HCT116 (cell line): ENCODE results near the gene HYAL2. TPM values are rescaled to one million over a fixed set of nuclear protein-coding genes. Genes with fewer than 3 reads are reported as not detected.
A peak's percentile ranks its signal among the peaks of the same experiment; 100 is the strongest.

Source experiments
- ATAC-seq: fragments of 200-7000 bp; cut with Tn5 transposase; 2 replicates; pipeline ENCODE4 v1.9.1; 2020; ENCODE audit warnings: mild to moderate bottlenecking, moderate library complexity
- BruUV-seq: library from RNA; stranded (reverse); fragments of 400-500 nt; replicated peaks from 2 replicates; lab custom pipeline; 2021; lab: Mats Ljungman, UMichigan
- CTCF ChIA-PET: fragments of 300-600 bp; sonication (Branson Sonifier 250); formaldehyde crosslinking; loops from one replicate; lab custom pipeline; 2021; ENCODE audit warnings: antibody characterized with exemption; lab: Charles Lee
- POLR2A ChIA-PET: fragments of 300-600, 350-600 bp; sonication (Branson Sonifier 250); formaldehyde crosslinking; loops from one replicate; lab custom pipeline; 2021; ENCODE audit warnings: antibody characterized with exemption; lab: Charles Lee
- RAD21 ChIA-PET, 2 experiments: fragments of 300-600 bp; sonication (Branson Sonifier 250); formaldehyde crosslinking; loops; one replicate each; lab custom pipeline; 2023; ENCODE audit warnings: low total read pairs in 2 of 2; ENCODE audit not compliant: uncharacterized antibody in 2 of 2, unreplicated experiment in 2 of 2, low non-redundant PET in 1 of 2; lab: Charles Lee
- DNase-seq: peaks from one replicate; pipeline ENCODE4 v3.0.0-alpha.2; 2010; ENCODE audit warnings: low read depth, low spot score
- H2AFZ ChIP-seq: fragments of 200-600 bp; shearing (Covaris generic), sonication (generic); 2 replicates; pipeline ENCODE4 v1.6.1; 2017; ENCODE audit warnings: low read depth, mixed run types, mixed read lengths, antibody characterized with exemption, low read length; ENCODE audit not compliant: poor library complexity, severe bottlenecking
- H3K27ac ChIP-seq: 2 replicates; pipeline ENCODE4 v1.5.1; 2012; ENCODE audit warnings: low read depth, low read length
- H3K27me3 ChIP-seq: fragments of 200-600 bp; sonication (generic); 2 replicates; pipeline ENCODE4 v1.6.1; 2016; ENCODE audit warnings: mixed run types, low read length, mixed read lengths; ENCODE audit not compliant: insufficient read depth
- H3K36me3 ChIP-seq, 2 experiments: fragments of 200-500 bp in 1 of 2; fragments of 200-600 bp in 1 of 2; sonication (Bioruptor generic) in 1 of 2; sonication (generic) in 1 of 2; 2 replicates each; pipeline versions ENCODE4 v1.5.1 to v1.6.1; 2014 to 2016; ENCODE audit warnings: low read length in 2 of 2, inconsistent platforms in 1 of 2, mixed read lengths in 1 of 2, mixed run types in 1 of 2; ENCODE audit not compliant: insufficient read depth in 2 of 2, control insufficient read depth in 1 of 2
- H3K4me1 ChIP-seq, 2 experiments: fragments of 200-600 bp in 1 of 2; sonication (generic) in 1 of 2; 2 replicates each; pipeline versions ENCODE4 v1.5.1 to v1.6.1; 2012 to 2017; ENCODE audit warnings: low read length in 2 of 2, inconsistent platforms in 1 of 2, mild to moderate bottlenecking in 1 of 2, mixed read lengths in 1 of 2, mixed run types in 1 of 2, moderate library complexity in 1 of 2; ENCODE audit not compliant: insufficient read depth in 2 of 2, control insufficient read depth in 1 of 2
- H3K4me2 ChIP-seq: fragments of 200-600 bp; sonication (generic); 2 replicates; pipeline ENCODE4 v1.6.1; 2017; ENCODE audit warnings: mixed run types, low read length, mixed read lengths
- H3K4me3 ChIP-seq, 2 experiments: fragments of 200-600 bp in 1 of 2; sonication (generic) in 1 of 2; replicated peaks in 1 of 2; 2 replicates each; pipeline ENCODE4 v1.5.1; 2011 to 2016; ENCODE audit warnings: low read length in 2 of 2, control low read depth in 1 of 2, low read depth in 1 of 2, mild to moderate bottlenecking in 1 of 2, mixed read lengths in 1 of 2, mixed run types in 1 of 2
- H3K79me2 ChIP-seq: fragments of 200-600 bp; sonication (generic); 2 replicates; pipeline ENCODE4 v1.6.1; 2017; ENCODE audit warnings: mild to moderate bottlenecking, mixed run types, low read length, moderate library complexity, mixed read lengths; ENCODE audit not compliant: insufficient read depth
- H3K9ac ChIP-seq: fragments of 200-600 bp; sonication (generic); 2 replicates; pipeline ENCODE4 v1.6.1; 2016; ENCODE audit warnings: low read length, mixed read lengths
- H3K9me2 ChIP-seq: fragments of 200-600 bp; sonication (generic), shearing (Covaris generic); 2 replicates; pipeline ENCODE4 v1.6.1; 2017; ENCODE audit warnings: mixed run types, mild to moderate bottlenecking, moderate library complexity; ENCODE audit not compliant: insufficient read depth
- H3K9me3 ChIP-seq, 2 experiments: fragments of 200-500 bp in 1 of 2; fragments of 200-600 bp in 1 of 2; sonication (Bioruptor generic) in 1 of 2; sonication (generic) in 1 of 2; 2 replicates each; pipeline ENCODE4 v1.6.1; 2014 to 2017; ENCODE audit warnings: low read length in 2 of 2, mixed read lengths in 2 of 2, inconsistent platforms in 1 of 2, low read depth in 1 of 2, mild to moderate bottlenecking in 1 of 2, mixed run types in 1 of 2, moderate library complexity in 1 of 2; ENCODE audit not compliant: control insufficient read depth in 1 of 2, insufficient read depth in 1 of 2
- H4K20me1 ChIP-seq: fragments of 200-600 bp; sonication (generic), shearing (Covaris generic); 2 replicates; pipeline ENCODE4 v1.6.1; 2017; ENCODE audit warnings: mixed run types, mild to moderate bottlenecking, moderate library complexity; ENCODE audit not compliant: insufficient read depth
- EZH2 ChIP-seq: fragments of 200-600 bp; sonication (generic); IDR thresholded peaks from 2 replicates; pipeline ENCODE4 v1.6.1; 2017; ENCODE audit warnings: antibody characterized with exemption, mixed run types
- POLR2A ChIP-seq: IDR thresholded peaks from 2 replicates; pipeline ENCODE4 v1.7.0; 2011; ENCODE audit warnings: borderline replicate concordance; ENCODE audit not compliant: insufficient read depth, insufficient read length; ENCODE audit errors: extremely low read depth
- RAD21 ChIP-seq: IDR thresholded peaks from 2 replicates; pipeline ENCODE4 v1.6.1; 2012; ENCODE audit warnings: low read depth, mild to moderate bottlenecking
- SRF ChIP-seq: IDR thresholded peaks from 2 replicates; pipeline ENCODE4 v1.6.1; 2012; ENCODE audit warnings: low read depth
- intact Hi-C: fragments of 100-400 bp; cut with micrococcal nuclease; formaldehyde crosslinking; loops from 2 replicates; pipeline ENCODE4 v1.10.0; 2022
- total RNA-seq: library from RNA; stranded (reverse); gene quantifications from one replicate; pipeline ENCODE4 v1.2.1, GENCODE V29; 2021; ENCODE audit not compliant: unreplicated experiment
- TF ChIP-seq, protein P1 (sequence below): IDR thresholded peaks from 2 replicates; pipeline ENCODE4 v1.6.1; 2012; ENCODE audit warnings: low read depth

HYAL2 gene
- total RNA-seq, 1 experiment from 2014 or later: 42.2 TPM

DNA sequence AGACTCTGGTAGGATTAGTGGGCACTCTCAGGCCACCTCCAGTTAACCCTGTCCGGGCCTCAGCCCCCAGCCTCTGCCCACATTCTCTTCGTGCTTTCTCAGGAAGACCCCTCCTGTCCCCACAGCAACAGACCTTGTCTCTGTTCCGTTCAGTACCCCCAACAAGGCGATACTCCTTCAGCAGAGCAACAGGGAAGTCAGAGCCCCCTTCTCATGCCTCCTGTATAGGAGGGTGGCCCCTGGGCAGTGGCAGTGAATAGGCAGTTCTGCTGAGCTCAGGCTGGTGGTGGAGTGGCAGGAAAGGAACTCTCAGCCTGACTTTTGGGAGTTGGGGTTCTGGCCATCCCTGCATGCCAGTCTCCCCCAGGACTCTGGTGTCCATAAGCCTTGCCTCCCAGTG lies 53.1 kb downstream of the HYAL2 start:
- ChIA-PET POLR2A (no interaction called here), RAD21 (interaction anchor here (0.8 to 1.5 kb wide), 2 partner anchors 9 to 42 kb away, joined by 3 to 6 read pairs; no protein-coding TSS in a partner anchor), CTCF (interaction anchor here (0.7 to 3.4 kb wide), 6 partner anchors 9 to 75 kb away, joined by 3 to 27 read pairs (median 4); no protein-coding TSS in a partner anchor)
- no peak for DNase-seq
- Histone ChIP-seq H3K9me3 (no peaks in the 10 kb centered on the region), H3K27me3 (no peaks in the 10 kb centered on the region), H3K4me3 (peak overlapping the region; percentile 47 to 53), H3K79me2 (no peaks in the 10 kb centered on the region), H4K20me1 (no peaks in the 10 kb centered on the region), H3K4me2 (peak overlapping the region; percentile 80), H3K36me3 (no peaks in the 10 kb centered on the region), H3K9me2 (no peaks in the 10 kb centered on the region), H3K9ac (peak overlapping the region; percentile 62), H2AFZ (no peak overlapping the region), H3K27ac (peak overlapping the region; percentile 88), H3K4me1 (peaks cover 81 to 95% of the 10 kb centered on the region in 2 experiments)
- no peak for ATAC-seq
- intact Hi-C loops: no loop called here
- TF ChIP-seq EZH2: no peak
- TF ChIP-seq POLR2A: no peak
- TF ChIP-seq RAD21: no peak
- TF ChIP-seq, protein P1, sequence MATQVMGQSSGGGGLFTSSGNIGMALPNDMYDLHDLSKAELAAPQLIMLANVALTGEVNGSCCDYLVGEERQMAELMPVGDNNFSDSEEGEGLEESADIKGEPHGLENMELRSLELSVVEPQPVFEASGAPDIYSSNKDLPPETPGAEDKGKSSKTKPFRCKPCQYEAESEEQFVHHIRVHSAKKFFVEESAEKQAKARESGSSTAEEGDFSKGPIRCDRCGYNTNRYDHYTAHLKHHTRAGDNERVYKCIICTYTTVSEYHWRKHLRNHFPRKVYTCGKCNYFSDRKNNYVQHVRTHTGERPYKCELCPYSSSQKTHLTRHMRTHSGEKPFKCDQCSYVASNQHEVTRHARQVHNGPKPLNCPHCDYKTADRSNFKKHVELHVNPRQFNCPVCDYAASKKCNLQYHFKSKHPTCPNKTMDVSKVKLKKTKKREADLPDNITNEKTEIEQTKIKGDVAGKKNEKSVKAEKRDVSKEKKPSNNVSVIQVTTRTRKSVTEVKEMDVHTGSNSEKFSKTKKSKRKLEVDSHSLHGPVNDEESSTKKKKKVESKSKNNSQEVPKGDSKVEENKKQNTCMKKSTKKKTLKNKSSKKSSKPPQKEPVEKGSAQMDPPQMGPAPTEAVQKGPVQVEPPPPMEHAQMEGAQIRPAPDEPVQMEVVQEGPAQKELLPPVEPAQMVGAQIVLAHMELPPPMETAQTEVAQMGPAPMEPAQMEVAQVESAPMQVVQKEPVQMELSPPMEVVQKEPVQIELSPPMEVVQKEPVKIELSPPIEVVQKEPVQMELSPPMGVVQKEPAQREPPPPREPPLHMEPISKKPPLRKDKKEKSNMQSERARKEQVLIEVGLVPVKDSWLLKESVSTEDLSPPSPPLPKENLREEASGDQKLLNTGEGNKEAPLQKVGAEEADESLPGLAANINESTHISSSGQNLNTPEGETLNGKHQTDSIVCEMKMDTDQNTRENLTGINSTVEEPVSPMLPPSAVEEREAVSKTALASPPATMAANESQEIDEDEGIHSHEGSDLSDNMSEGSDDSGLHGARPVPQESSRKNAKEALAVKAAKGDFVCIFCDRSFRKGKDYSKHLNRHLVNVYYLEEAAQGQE: no peak
- TF ChIP-seq SRF: no peak
- TF ChIP-seq, all 23 proteins: peak for 0
- no TSS peak for BruUV-seq
